Spleen (tissue), 11 donors: ENCODE results near the gene MAPK13. TPM values are rescaled to one million over a fixed set of nuclear protein-coding genes. Genes with fewer than 3 reads are reported as not detected.
"Not testable (repeated sequence)": the region's sequence is repeated elsewhere in the genome, so short reads cannot be mapped to it uniquely, and the experiment has no call there.

Experiments used
- DNase-seq: peaks from one replicate; pipeline ENCODE4 v3.0.0-alpha.2; 2020
- H3K27ac ChIP-seq, 8 donors: fragments of 200-600 bp; sonication (generic) in 7 of 8; 1 replicate in 4 of 8; 2 replicates in 4 of 8; pipeline versions ENCODE4 v1.5.0 to v1.8.0; 2016 to 2021; ENCODE audit warnings: inconsistent platforms in 4 of 8, mild to moderate bottlenecking in 4 of 8, moderate library complexity in 1 of 8
- H3K27me3 ChIP-seq, 7 donors: fragments of 200-600 bp; sonication (generic) in 6 of 7; replicated peaks in 1 of 7; 1 replicate in 4 of 7; 2 replicates in 3 of 7; pipeline versions ENCODE4 v1.5.0 to v1.8.0; 2016 to 2021; ENCODE audit warnings: inconsistent platforms in 3 of 7, mild to moderate bottlenecking in 1 of 7
- H3K36me3 ChIP-seq, 6 donors: fragments of 200-600 bp; sonication (generic) in 5 of 6; 1 replicate in 4 of 6; 2 replicates in 2 of 6; pipeline versions ENCODE4 v1.5.0 to v1.8.0; 2016 to 2021; ENCODE audit warnings: inconsistent platforms in 2 of 6
- H3K4me1 ChIP-seq, 6 donors: fragments of 200-600 bp; sonication (generic) in 5 of 6; 1 replicate in 3 of 6; 2 replicates in 3 of 6; pipeline versions ENCODE4 v1.5.0 to v1.8.0; 2016 to 2021; ENCODE audit warnings: inconsistent platforms in 3 of 6
- H3K4me3 ChIP-seq, 8 donors: fragments of 200-600 bp; sonication (generic) in 7 of 8; 1 replicate in 4 of 8; 2 replicates in 4 of 8; pipeline versions ENCODE4 v1.5.0 to v1.8.0; 2016 to 2021; ENCODE audit warnings: inconsistent platforms in 4 of 8, mild to moderate bottlenecking in 4 of 8, moderate library complexity in 2 of 8
- H3K9me3 ChIP-seq, 8 donors: fragments of 200-600 bp; sonication (generic) in 7 of 8; 1 replicate in 4 of 8; 2 replicates in 4 of 8; pipeline versions ENCODE4 v1.5.0 to v1.8.0; 2016 to 2021; ENCODE audit warnings: inconsistent platforms in 4 of 8
- CTCF ChIP-seq, 11 experiments: fragments of 200-600 bp in 7 of 11; fragments of 450-650 bp in 4 of 11; sonication (generic) in 4 of 11; IDR thresholded peaks in 8 of 11; conservative IDR thresholded peaks in 3 of 11; 1 replicate in 7 of 11; 2 replicates in 4 of 11; pipeline versions ENCODE4 v1.4.0 to v1.8.0; 2016 to 2021; ENCODE audit warnings: antibody characterized with exemption in 11 of 11, inconsistent platforms in 4 of 11, mild to moderate bottlenecking in 1 of 11
- POLR2A ChIP-seq, 3 donors: fragments of 450-650 bp; IDR thresholded peaks; one replicate each; pipeline ENCODE4 v1.5.1; 2017; ENCODE audit warnings: antibody characterized with exemption in 3 of 3, mild to moderate bottlenecking in 1 of 3
- POLR2AphosphoS5 ChIP-seq, 3 donors: sonication (generic); formaldehyde crosslinking; IDR thresholded peaks; one replicate each; pipeline ENCODE4 v1.5.1; 2017; ENCODE audit warnings: antibody characterized with exemption in 3 of 3
- WGBS, 5 donors: extraction: QIAGEN DNeasy Blood & Tissue Kit in 3 of 5; methylation state at CpG; one replicate each; pipeline versions ENCODE4 v1.1.5 to v1.1.7; 2013 to 2018; 5-methylcytosine and 5-hydroxymethylcytosine counted together
- intact Hi-C: fragments of 100-400 bp; cut with DNase I; formaldehyde crosslinking; loops from one replicate; pipeline ENCODE4 v1.15.0; 2023; ENCODE audit warnings: low total_unique reads
- polyA plus RNA-seq, 3 donors: library from polyadenylated mRNA; stranded (reverse); fragments of 200-250 nt; gene quantifications; one replicate each; pipeline ENCODE4 v1.2.1, GENCODE V29; 2013
- total RNA-seq, 7 donors: library from RNA; depleted of rRNA in 3 of 7; stranded (reverse); fragments of >200 nt in 3 of 7; fragmentation: NEBNext Ultra II Directional in 4 of 7; extraction: Animal tissue kit (Norgen Biotek cat#: 25700) in 4 of 7; gene quantifications; one replicate each; pipeline versions ENCODE4 v1.1.0 to v1.2.1, GENCODE V29; 2016 to 2021
- donor health status: healthy with polysubstance abuse.
- donor health status: DM: no; HTN: no; CAD: no; lungs with moderate emphysema.
- donor health status: DM: no; HTN: no; CAD: no.
- donor health status: Bipolar disorder and iron deficiency.
- donor health status: healthy.
- donor health status: DM: no; HTN: no; CAD: no.
- donor health status: DM: yes; HTN: yes; CAD: no.

Gene MAPK13
- total and polyA plus RNA-seq, 10 donors: 6.2 to 30.0 (median 17.7) TPM

GRCh38 chr6:36121787-36122494 is 8.4 kb upstream of the MAPK13 start:
- WGBS, 5 donors: 80 to 100% (median 96%) methylated on average over 1 to 4 of the region's 4 CpGs
- H3K27ac ChIP-seq: peak overlapping the region; percentile 79 to 97 (median 96)
- no peaks in the 10 kb centered on the region for H3K9me3 ChIP-seq
- H3K4me1 ChIP-seq: peaks cover 37 to 100% (median 81%) of the 10 kb centered on the region in 6 donors
- no peak for TF ChIP-seq CTCF (IDR thresholded peaks at IDR 0.05 in 8 of 11, conservative IDR thresholded peaks at IDR 0.05 in 3 of 11)
- no peak for TF ChIP-seq POLR2A (IDR thresholded peaks at IDR 0.05)
- peak in 2 of 3 donors; percentile 24 to 71 for TF ChIP-seq POLR2AphosphoS5 (IDR thresholded peaks at IDR 0.05)
- peak; percentile 73 for DNase-seq
- intact Hi-C loops: loop anchor here (10.0 kb wide), 1 partner anchor 233 kb away; no protein-coding TSS in a partner anchor
- H3K36me3 ChIP-seq: peaks cover 0 to 9% (median 0%) of the 10 kb centered on the region in 6 donors
- peak overlapping the region in 1 of 8 donors; percentile 58 for H3K4me3 ChIP-seq
- H3K27me3 ChIP-seq: no peaks in the 10 kb centered on the region

GRCh38 chr6:36122495-36123269 is 7.6 kb upstream of the MAPK13 start:
- H3K4me3 ChIP-seq: peak overlapping the region in 1 of 8 donors; percentile 58
- peak overlapping the region in 7 of 8 donors; percentile 63 to 97 (median 96) for H3K27ac ChIP-seq
- 80 to 93% (median 89%) methylated on average over 10 to 11 of the region's 11 CpGs for WGBS, 5 donors
- H3K9me3 ChIP-seq: no peaks in the 10 kb centered on the region
- peaks cover 38 to 100% (median 84%) of the 10 kb centered on the region in 6 donors for H3K4me1 ChIP-seq
- intact Hi-C loops: loop anchor here (10.0 kb wide), 1 partner anchor 232 kb away; no protein-coding TSS in a partner anchor
- TF ChIP-seq POLR2AphosphoS5 (IDR thresholded peaks at IDR 0.05): peak in 1 of 3 donors; percentile 3
- no peak for TF ChIP-seq POLR2A (IDR thresholded peaks at IDR 0.05)
- no peak for DNase-seq
- H3K27me3 ChIP-seq: no peaks in the 10 kb centered on the region
- peaks cover 0 to 2% (median 0%) of the 10 kb centered on the region in 6 donors for H3K36me3 ChIP-seq

GRCh38 chr6:36123270-36124139 is 6.8 kb upstream of the MAPK13 start:
- TF ChIP-seq POLR2AphosphoS5 (IDR thresholded peaks at IDR 0.05) (peak; percentile 75 to 81 (median 80)), CTCF (IDR thresholded peaks at IDR 0.05 in 8 of 11, conservative IDR thresholded peaks at IDR 0.05 in 3 of 11) (peak; percentile 72 to 94 (median 90)), POLR2A (IDR thresholded peaks at IDR 0.05) (no peak)
- intact Hi-C loops: loop anchor here (10.0 kb wide), 1 partner anchor 231 kb away; no protein-coding TSS in a partner anchor
- DNase-seq: peak; percentile 96
- H3K27me3 ChIP-seq: no peaks in the 10 kb centered on the region
- 32 to 36% (median 35%) methylated on average over 10 of the region's 10 CpGs for WGBS, 5 donors
- peak overlapping the region in 7 of 8 donors; percentile 49 to 97 (median 96) for H3K27ac ChIP-seq
- H3K4me3 ChIP-seq: peak overlapping the region in 1 of 8 donors; percentile 58
- H3K36me3 ChIP-seq: no peaks in the 10 kb centered on the region
- H3K9me3 ChIP-seq: no peaks in the 10 kb centered on the region
- peaks cover 38 to 100% (median 82%) of the 10 kb centered on the region in 6 donors for H3K4me1 ChIP-seq

GRCh38 chr6:36124346-36124745 is 6.0 kb upstream of the MAPK13 start:
- TF ChIP-seq POLR2AphosphoS5 (IDR thresholded peaks at IDR 0.05): peak in 1 of 3 donors; percentile 12
- Histone ChIP-seq H3K4me3 (peak overlapping the region in 1 of 8 donors; percentile 37), H3K4me1 (peaks cover 38 to 100% (median 75%) of the 10 kb centered on the region in 6 donors), H3K27ac (peak overlapping the region in 5 of 8 donors; percentile 55 to 97 (median 97))
- DNase-seq, H3K36me3 ChIP-seq, H3K27me3 ChIP-seq, H3K9me3 ChIP-seq: not testable (repeated sequence)
- WGBS, 5 donors: 84 to 98% (median 87%) methylated on average over 7 to 8 of the region's 8 CpGs
- intact Hi-C loops: loop anchor here (10.0 kb wide), 1 partner anchor 230 kb away; no protein-coding TSS in a partner anchor
